ENCODE results near the gene MYCBP. TPM values are rescaled to one million over a fixed set of nuclear protein-coding genes. Genes with fewer than 3 reads are reported as not detected.

Gene MYCBP
- total and polyA plus RNA-seq, 2 of the 8 experiments (the other 6 are each of a cell fraction or from before 2014, with no cell fraction given) = 22.4 to 38.2 TPM

DNA sequence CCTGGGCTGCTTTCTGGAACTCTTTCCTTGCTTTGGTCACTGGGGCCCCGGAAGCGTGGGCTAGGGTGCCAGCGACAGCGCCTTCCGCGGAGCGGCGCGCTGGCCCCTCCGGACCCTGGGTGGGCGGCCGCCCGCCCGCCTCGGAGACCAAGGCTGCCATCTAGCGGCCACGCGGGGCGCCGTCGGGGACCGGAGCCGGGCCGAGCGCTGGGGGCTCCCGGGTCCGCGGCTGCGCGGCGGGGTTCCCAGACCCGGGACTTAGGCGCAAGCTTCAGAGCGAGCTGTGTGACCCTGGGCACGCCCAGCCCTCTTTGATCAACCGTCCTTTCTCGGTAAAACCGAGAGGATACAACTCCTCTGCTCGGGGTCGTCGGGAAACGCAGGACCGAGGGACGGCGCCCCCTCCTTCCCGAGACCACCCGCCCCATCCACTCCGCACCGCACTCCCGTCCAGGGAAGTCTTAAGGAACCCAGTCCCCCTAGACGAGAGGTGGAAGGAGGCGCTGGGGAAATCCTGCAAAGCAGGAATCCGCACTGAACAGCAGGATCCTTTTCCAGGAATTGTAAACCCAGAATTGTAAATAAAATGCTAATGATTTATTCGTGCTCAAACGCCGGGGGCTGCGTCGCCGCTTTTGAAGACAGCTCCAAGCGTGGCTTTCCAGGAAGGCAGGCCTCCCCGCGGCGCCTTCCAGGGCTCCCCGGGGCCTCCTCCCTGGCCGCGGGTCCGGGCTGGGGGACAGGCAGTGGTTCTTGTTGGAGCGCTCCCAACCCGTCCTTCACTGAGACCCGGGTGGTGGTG lies 54.8 kb downstream of the MYCBP start:
- Histone ChIP-seq H4K20me1 (replicated peaks in 1 of 2; ENCODE audit: control insufficient read depth in 1 of 2, insufficient read depth in 2 of 2, low read length in 2 of 2) (no peaks in the 10 kb centered on the region), H4K91ac (replicated peaks; ENCODE audit: insufficient read length, low read length) (peak overlapping the region; percentile 63), H3K4ac (replicated peaks; ENCODE audit: insufficient read length, low read depth, low read length) (no peak overlapping the region), H3K27me3 (replicated peaks in 1 of 4; ENCODE audit: control insufficient read depth in 3 of 4, extremely low read depth in 1 of 4, insufficient read depth in 3 of 4, low read length in 3 of 4) (peaks cover 6 to 43% (median 26%) of the 10 kb centered on the region in 4 experiments), H3K4me1 (replicated peaks in 1 of 4; ENCODE audit: control insufficient read depth in 3 of 4, insufficient read depth in 4 of 4, low read length in 3 of 4) (peaks cover 2 to 6% (median 3%) of the 10 kb centered on the region in 4 experiments; a peak in 4 of 7 replicates), H4K5ac (ENCODE audit: insufficient read length, low read depth, low read length) (peak overlapping the region; percentile 63), H3K18ac (ENCODE audit: extremely low read depth, low read length) (peak overlapping the region; percentile 41; the same call in 1 of the 2 replicates), H2BK5ac (ENCODE audit: low read depth, low read length) (no peak overlapping the region; the same call in 1 of the 2 replicates), H2BK12ac (ENCODE audit: low read depth, low read length) (peak overlapping the region; percentile 63; the same call in 1 of the 2 replicates), H3K56ac (replicated peaks; ENCODE audit: insufficient read length, low read depth, low read length) (no peak overlapping the region), H3K9me3 (ENCODE audit: insufficient read depth in 2 of 2, low read depth in 1 of 2, low read length in 1 of 2) (peaks cover 0 to 4% of the 10 kb centered on the region in 2 experiments; a peak in 2 of 4 replicates), H3K23me2 (ENCODE audit: low read depth, low read length) (peaks cover 4% of the 10 kb centered on the region; the same call in 1 of the 2 replicates), H3K79me1 (ENCODE audit: low read depth, low read length) (no peaks in the 10 kb centered on the region), H3K14ac (ENCODE audit: insufficient read length) (no peak overlapping the region), H3K79me2 (ENCODE audit: control insufficient read depth in 1 of 2, insufficient read depth in 2 of 2, low read length in 2 of 2) (no peaks in the 10 kb centered on the region), H2BK15ac (ENCODE audit: low read length) (no peak overlapping the region; the same call in 1 of the 2 replicates), H2BK120ac (replicated peaks; ENCODE audit: low read depth, low read length) (no peak overlapping the region), H3K36me3 (ENCODE audit: control insufficient read depth in 2 of 4, insufficient read depth in 4 of 4, low read length in 3 of 4) (no peaks in the 10 kb centered on the region), H2AFZ (ENCODE audit: low read length) (peak overlapping the region; percentile 76; the same call in 1 of the 2 replicates), H3K4me3 (ENCODE audit: extremely low read depth in 1 of 4, insufficient read depth in 2 of 4, low read depth in 3 of 4, low read length in 4 of 4) (peak overlapping the region; percentile 52 to 74 (median 60)), H3K27ac (ENCODE audit: low read depth, low read length) (no peak overlapping the region), H3K4me2 (ENCODE audit: insufficient read depth in 1 of 2, low read depth in 2 of 2, low read length in 2 of 2) (peak overlapping the region; percentile 83 to 98), H4K8ac (ENCODE audit: extremely low read depth, insufficient read depth, low read length) (peak overlapping the region; percentile 37; the same call in 1 of the 2 replicates), H3K9ac (replicated peaks in 1 of 4; ENCODE audit: extremely low read depth in 1 of 4, low read depth in 3 of 4, low read length in 3 of 4) (peak overlapping the region in 1 of 4 experiments; percentile 64; a peak in 1 of 7 replicates), H2BK20ac (ENCODE audit: low read length) (no peak overlapping the region), H2AK5ac (ENCODE audit: low read depth, low read length) (no peak overlapping the region), H3K23ac (ENCODE audit: insufficient read length) (no peak overlapping the region)
- no peak for FAIRE-seq
- peak in 1 of 2 experiments; percentile 97 for DNase-seq (ENCODE audit: low read depth in 1 of 2, low spot score in 2 of 2)
- 3% methylated on average over 31 of the region's 70 CpGs; no CpG with 5 or more reads in 1 of the 2 experiments for WGBS, 2 experiments (ENCODE audit: extremely low coverage in 1 of 2, insufficient coverage in 1 of 2, insufficient read length in 1 of 2, insufficient replicate concordance in 2 of 2, low coverage in 1 of 2, low lambda C conversion rate in 2 of 2, missing lambda C conversion rate in 1 of 2)
- POLR2A ChIA-PET (ENCODE audit: partially characterized antibody) = interaction anchor here (0.9 to 1.5 kb wide), 2 partner anchors 179 to 194 kb away, joined by 3 read pairs; no protein-coding TSS in a partner anchor
- CTCF ChIA-PET (ENCODE audit: partially characterized antibody) = interaction anchor here (0.8 to 8.1 kb wide), 36 partner anchors 9 to 827 kb away, joined by 3 to 71 read pairs (median 4); no protein-coding TSS in a partner anchor
- TF ChIP-seq ASH2L (IDR thresholded peaks at IDR 0.05; ENCODE audit: low read length) (peak; percentile 63), BACH1 (IDR thresholded peaks at IDR 0.05; ENCODE audit: low read length) (peak; percentile 36; the same call in 1 of the 2 replicates), SAP30 (IDR thresholded peaks at IDR 0.05; ENCODE audit: insufficient read depth, insufficient replicate concordance, low read length) (no peak), FOSL1 (IDR thresholded peaks at IDR 0.05; ENCODE audit: insufficient read depth, low read depth, low read length) (no peak), RAD21 (IDR thresholded peaks at IDR 0.05 in 1 of 2, conservative IDR thresholded peaks at IDR 0.05 in 1 of 2; ENCODE audit: low read depth in 2 of 2, low read length in 2 of 2) (peak; percentile 72 to 94), RNF2 (IDR thresholded peaks at IDR 0.05; ENCODE audit: borderline replicate concordance, low read depth, low read length, missing control alignments, poor library complexity, severe bottlenecking) (peak; percentile 33), SP4 (IDR thresholded peaks at IDR 0.05; ENCODE audit: low read length) (no peak), SIRT6 (IDR thresholded peaks at IDR 0.05; ENCODE audit: low read length) (no peak), POLR2A (IDR thresholded peaks at IDR 0.05; ENCODE audit: control extremely low read depth in 1 of 2, low read depth in 2 of 2, low read length in 2 of 2) (no peak), TAF1 (IDR thresholded peaks at IDR 0.05; ENCODE audit: low read depth, low read length) (0 out of 2 replicates have a peak, but pooled peaks have one; percentile 23), RFX5 (IDR thresholded peaks at IDR 0.05; ENCODE audit: borderline replicate concordance, low read depth, low read length) (no peak)
